ENCODE results near the gene CACNA1S.

Gene CACNA1S

GRCh38 chr1:201126463-201126831 lies 14.2 kb upstream of the CACNA1S start:
- H3K9me3 ChIP-seq (ENCODE audit: insufficient read depth, low read length), result no peaks in the 10 kb centered on the region
- no peak overlapping the region for H3K9ac ChIP-seq (ENCODE audit: low read length)
- no peaks in the 10 kb centered on the region for H4K20me1 ChIP-seq (ENCODE audit: insufficient read depth, low read length)
- peaks cover 47% of the 10 kb centered on the region for H3K27me3 ChIP-seq (ENCODE audit: low read depth, low read length)
- no peak overlapping the region for H3K4me3 ChIP-seq (ENCODE audit: low read length)
- H3K36me3 ChIP-seq (replicated peaks; ENCODE audit: low read depth, low read length), result no peaks in the 10 kb centered on the region
- H2AFZ ChIP-seq (ENCODE audit: low read depth, low read length), result no peak overlapping the region
- no peak overlapping the region for H3K27ac ChIP-seq (ENCODE audit: low read length)
- TF ChIP-seq EZH2phosphoT487 (IDR thresholded peaks at IDR 0.05; ENCODE audit: low read depth), result no peak
- TF ChIP-seq CTCF (IDR thresholded peaks at IDR 0.05; ENCODE audit: low read depth, low read length), result no peak
- no peaks in the 10 kb centered on the region for H3K79me2 ChIP-seq (ENCODE audit: low read length)
- H3K4me2 ChIP-seq (ENCODE audit: low read length), result no peak overlapping the region
- no peaks in the 10 kb centered on the region for H3K4me1 ChIP-seq (ENCODE audit: low read length)

GRCh38 chr1:201125800-201126199 lies 13.6 kb upstream of the CACNA1S start:
- H3K36me3 ChIP-seq (replicated peaks; ENCODE audit: low read depth, low read length), result no peaks in the 10 kb centered on the region
- H3K9me3 ChIP-seq (ENCODE audit: insufficient read depth, low read length), result no peaks in the 10 kb centered on the region
- H2AFZ ChIP-seq (ENCODE audit: low read depth, low read length), result no peak overlapping the region
- H3K4me2 ChIP-seq (ENCODE audit: low read length), result no peak overlapping the region
- no peaks in the 10 kb centered on the region for H4K20me1 ChIP-seq (ENCODE audit: insufficient read depth, low read length)
- no peak overlapping the region for H3K4me3 ChIP-seq (ENCODE audit: low read length)
- TF ChIP-seq CTCF (IDR thresholded peaks at IDR 0.05; ENCODE audit: low read depth, low read length), result no peak
- TF ChIP-seq EZH2phosphoT487 (IDR thresholded peaks at IDR 0.05; ENCODE audit: low read depth), result no peak
- no peak overlapping the region for H3K9ac ChIP-seq (ENCODE audit: low read length)
- peaks cover 47% of the 10 kb centered on the region for H3K27me3 ChIP-seq (ENCODE audit: low read depth, low read length)
- no peak overlapping the region for H3K27ac ChIP-seq (ENCODE audit: low read length)
- no peaks in the 10 kb centered on the region for H3K4me1 ChIP-seq (ENCODE audit: low read length)
- H3K79me2 ChIP-seq (ENCODE audit: low read length), result no peaks in the 10 kb centered on the region

- H3K9ac ChIP-seq (ENCODE audit: low read length), result no peak overlapping the region
- H3K4me3 ChIP-seq (ENCODE audit: low read length), result no peak overlapping the region
- no peak overlapping the region for H2AFZ ChIP-seq (ENCODE audit: low read depth, low read length)
- no peak overlapping the region for H3K27ac ChIP-seq (ENCODE audit: low read length)
- peaks cover 47% of the 10 kb centered on the region for H3K27me3 ChIP-seq (ENCODE audit: low read depth, low read length)
- H3K36me3 ChIP-seq (replicated peaks; ENCODE audit: low read depth, low read length), result no peaks in the 10 kb centered on the region
- no peaks in the 10 kb centered on the region for H3K79me2 ChIP-seq (ENCODE audit: low read length)
- no peaks in the 10 kb centered on the region for H3K4me1 ChIP-seq (ENCODE audit: low read length)
- no peaks in the 10 kb centered on the region for H4K20me1 ChIP-seq (ENCODE audit: insufficient read depth, low read length)
- no peaks in the 10 kb centered on the region for H3K9me3 ChIP-seq (ENCODE audit: insufficient read depth, low read length)
- TF ChIP-seq CTCF (IDR thresholded peaks at IDR 0.05; ENCODE audit: low read depth, low read length), result no peak
- TF ChIP-seq EZH2phosphoT487 (IDR thresholded peaks at IDR 0.05; ENCODE audit: low read depth), result no peak
- H3K4me2 ChIP-seq (ENCODE audit: low read length), result no peak overlapping the region
Observed at GRCh38 chr1:201125019-201125418, 12.8 kb upstream of the CACNA1S start.

DNA sequence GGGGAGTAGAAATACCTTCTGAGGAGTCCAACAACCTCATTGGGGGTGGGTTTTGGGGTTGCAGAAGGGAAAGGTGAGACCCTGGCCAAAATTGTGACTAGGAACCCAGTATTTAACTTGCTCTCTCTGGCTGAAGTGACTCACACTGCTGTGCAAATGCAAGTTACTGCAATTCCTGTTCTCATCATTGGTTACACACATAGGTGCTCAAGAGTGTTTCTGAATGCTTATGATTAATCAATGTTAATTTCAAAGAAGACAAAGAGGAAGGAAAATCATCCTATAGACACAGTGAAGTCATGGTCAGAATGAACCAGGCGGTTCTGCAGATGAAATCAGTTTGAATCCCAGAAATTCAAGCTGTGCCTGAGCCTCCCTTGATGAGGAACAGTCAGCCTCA lies 11.6 kb upstream of the CACNA1S start:
- TF ChIP-seq CTCF (IDR thresholded peaks at IDR 0.05; ENCODE audit: low read depth, low read length), result no peak
- no peak for TF ChIP-seq EZH2phosphoT487 (IDR thresholded peaks at IDR 0.05; ENCODE audit: low read depth)
- no peaks in the 10 kb centered on the region for H3K36me3 ChIP-seq (replicated peaks; ENCODE audit: low read depth, low read length)
- H3K27me3 ChIP-seq (ENCODE audit: low read depth, low read length), result peaks cover 47% of the 10 kb centered on the region
- peaks cover 5% of the 10 kb centered on the region; the same call in 1 of the 2 replicates for H3K4me1 ChIP-seq (ENCODE audit: low read length)
- H4K20me1 ChIP-seq (ENCODE audit: insufficient read depth, low read length), result no peaks in the 10 kb centered on the region
- H3K9me3 ChIP-seq (ENCODE audit: insufficient read depth, low read length), result no peaks in the 10 kb centered on the region
- H3K4me2 ChIP-seq (ENCODE audit: low read length), result no peak overlapping the region
- H3K4me3 ChIP-seq (ENCODE audit: low read length), result no peak overlapping the region
- H2AFZ ChIP-seq (ENCODE audit: low read depth, low read length), result no peak overlapping the region
- H3K79me2 ChIP-seq (ENCODE audit: low read length), result no peaks in the 10 kb centered on the region
- no peak overlapping the region for H3K9ac ChIP-seq (ENCODE audit: low read length)
- no peak overlapping the region for H3K27ac ChIP-seq (ENCODE audit: low read length)
